ENCODE data around the gene DDX1. TPM values are rescaled to one million over a fixed set of nuclear protein-coding genes. Genes with fewer than 3 reads are reported as not detected.

Gene DDX1
- total RNA-seq, 4 donors from 2014 or later, result 58.3 to 90.5 (median 60.8) TPM

DNA sequence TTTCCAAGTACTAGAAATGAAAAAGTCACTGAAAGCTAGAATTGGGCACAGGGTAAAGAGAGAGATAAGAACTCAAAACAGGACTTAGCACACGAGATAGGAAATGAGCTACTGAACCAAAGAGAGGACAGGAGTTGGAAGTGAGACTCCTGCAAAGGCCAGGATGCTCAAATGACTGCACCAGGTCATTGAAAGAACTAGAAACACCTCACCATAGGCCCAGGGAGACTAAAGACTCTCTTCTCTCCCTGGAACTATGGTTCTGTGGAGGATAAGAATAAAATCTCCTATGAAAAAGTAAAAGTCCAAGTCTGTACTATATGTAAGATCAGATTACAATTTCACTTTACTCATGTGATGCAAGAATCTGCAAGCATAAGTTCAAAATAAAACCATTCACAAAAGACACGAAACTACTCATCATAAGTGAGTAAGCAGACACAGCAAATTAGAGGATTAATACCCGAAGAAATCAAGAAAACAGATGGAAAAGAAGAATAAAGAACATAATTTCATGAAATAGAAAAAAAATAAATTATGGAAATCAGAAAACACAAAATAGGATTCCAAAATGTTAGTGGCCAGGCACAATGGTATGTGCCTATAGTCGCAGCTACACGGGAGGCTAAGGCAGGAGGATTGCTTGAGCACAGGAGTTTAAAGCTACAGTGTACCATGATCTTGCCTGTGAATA, 37.0 kb upstream of the DDX1 start:
- Histone ChIP-seq H3K4me1 (peaks cover 13 to 20% (median 16%) of the 10 kb centered on the region in 4 donors), H3K27ac (replicated peaks in 1 of 4) (no peak overlapping the region), H3K36me3 (peaks cover 0 to 61% (median 28%) of the 10 kb centered on the region in 4 donors), H3K27me3 (no peaks in the 10 kb centered on the region), H3K4me3 (no peak overlapping the region), H3K9me3 (no peaks in the 10 kb centered on the region)
- TF ChIP-seq CTCF (IDR thresholded peaks at IDR 0.05) (no peak), EP300 (IDR thresholded peaks at IDR 0.05) (no peak), POLR2A (IDR thresholded peaks at IDR 0.05; ENCODE audit: low read depth) (no peak), POLR2AphosphoS5 (IDR thresholded peaks at IDR 0.05) (no peak)
- no peak for DNase-seq (ENCODE audit: extremely low spot score)
- intact Hi-C loops (cut with DNase I), result no loop called here
- WGBS, result 91% methylated on average over 5 of the region's 5 CpGs

- peaks cover 0 to 50% (median 20%) of the 10 kb centered on the region in 4 donors for H3K36me3 ChIP-seq
- intact Hi-C loops (cut with DNase I), result no loop called here
- no peak for DNase-seq (ENCODE audit: extremely low spot score)
- peaks cover 17 to 30% (median 22%) of the 10 kb centered on the region in 4 donors for H3K4me1 ChIP-seq
- H3K27ac ChIP-seq (replicated peaks in 1 of 4), result no peak overlapping the region
- WGBS, result 90% methylated on average over 3 of the region's 3 CpGs
- no peak for TF ChIP-seq EP300 (IDR thresholded peaks at IDR 0.05)
- no peak for TF ChIP-seq CTCF (IDR thresholded peaks at IDR 0.05)
- no peak for TF ChIP-seq POLR2A (IDR thresholded peaks at IDR 0.05; ENCODE audit: low read depth)
- TF ChIP-seq POLR2AphosphoS5 (IDR thresholded peaks at IDR 0.05), result no peak
- no peak overlapping the region for H3K4me3 ChIP-seq
- no peaks in the 10 kb centered on the region for H3K9me3 ChIP-seq
- H3K27me3 ChIP-seq, result no peaks in the 10 kb centered on the region
Observed at GRCh38 chr2:15555760-15556193, 35.9 kb upstream of the DDX1 start.

- TF ChIP-seq EP300 (IDR thresholded peaks at IDR 0.05) (no peak), POLR2AphosphoS5 (IDR thresholded peaks at IDR 0.05) (no peak), CTCF (IDR thresholded peaks at IDR 0.05) (no peak), POLR2A (IDR thresholded peaks at IDR 0.05; ENCODE audit: low read depth) (no peak)
- no peaks in the 10 kb centered on the region for H3K27me3 ChIP-seq
- no peaks in the 10 kb centered on the region for H3K9me3 ChIP-seq
- WGBS, result 95% methylated on average over 4 of the region's 4 CpGs
- H3K4me1 ChIP-seq, result peaks cover 17 to 30% (median 22%) of the 10 kb centered on the region in 4 donors
- DNase-seq (ENCODE audit: extremely low spot score), result no peak
- H3K36me3 ChIP-seq, result peaks cover 0 to 45% (median 18%) of the 10 kb centered on the region in 4 donors
- H3K4me3 ChIP-seq, result no peak overlapping the region
- intact Hi-C loops (cut with DNase I), result no loop called here
- H3K27ac ChIP-seq (replicated peaks in 1 of 4), result no peak overlapping the region
Observed at GRCh38 chr2:15556311-15556930, 35.2 kb upstream of the DDX1 start.

DNA sequence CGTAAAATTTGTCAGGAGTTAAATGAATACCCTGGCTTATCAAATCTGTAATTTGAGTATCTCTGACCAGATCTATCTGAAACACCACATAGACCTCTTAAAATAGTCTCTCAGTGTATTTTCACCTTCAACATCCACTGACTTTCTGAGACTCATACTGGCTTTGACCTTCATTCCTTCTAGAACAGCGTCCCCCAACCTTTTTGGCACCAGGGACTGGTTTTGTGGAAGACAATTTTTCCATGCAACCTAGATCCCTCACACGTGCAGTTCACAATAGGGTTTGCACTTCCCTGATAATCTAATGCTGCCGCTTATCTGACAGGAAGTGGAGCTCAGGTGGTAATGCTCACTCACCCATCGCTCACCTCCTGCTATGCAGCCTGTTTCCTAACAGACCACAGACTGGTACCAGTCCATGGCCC, 33.8 kb upstream of the DDX1 start:
- intact Hi-C loops (cut with DNase I), result no loop called here
- 72% methylated on average over 5 of the region's 5 CpGs for WGBS
- peaks cover 17 to 40% (median 30%) of the 10 kb centered on the region in 4 donors for H3K4me1 ChIP-seq
- TF ChIP-seq CTCF (IDR thresholded peaks at IDR 0.05) (no peak), EP300 (IDR thresholded peaks at IDR 0.05) (no peak), POLR2A (IDR thresholded peaks at IDR 0.05; ENCODE audit: low read depth) (no peak), POLR2AphosphoS5 (IDR thresholded peaks at IDR 0.05) (no peak)
- peaks cover 0 to 32% (median 11%) of the 10 kb centered on the region in 4 donors for H3K36me3 ChIP-seq
- H3K9me3 ChIP-seq, result no peaks in the 10 kb centered on the region
- no peak for DNase-seq (ENCODE audit: extremely low spot score)
- no peak overlapping the region for H3K4me3 ChIP-seq
- H3K27ac ChIP-seq (replicated peaks in 1 of 4), result no peak overlapping the region
- no peaks in the 10 kb centered on the region for H3K27me3 ChIP-seq

Measured in esophagus muscularis mucosa (tissue), 4 donors.